ENCODE data around the gene FRMD4A.

DNA sequence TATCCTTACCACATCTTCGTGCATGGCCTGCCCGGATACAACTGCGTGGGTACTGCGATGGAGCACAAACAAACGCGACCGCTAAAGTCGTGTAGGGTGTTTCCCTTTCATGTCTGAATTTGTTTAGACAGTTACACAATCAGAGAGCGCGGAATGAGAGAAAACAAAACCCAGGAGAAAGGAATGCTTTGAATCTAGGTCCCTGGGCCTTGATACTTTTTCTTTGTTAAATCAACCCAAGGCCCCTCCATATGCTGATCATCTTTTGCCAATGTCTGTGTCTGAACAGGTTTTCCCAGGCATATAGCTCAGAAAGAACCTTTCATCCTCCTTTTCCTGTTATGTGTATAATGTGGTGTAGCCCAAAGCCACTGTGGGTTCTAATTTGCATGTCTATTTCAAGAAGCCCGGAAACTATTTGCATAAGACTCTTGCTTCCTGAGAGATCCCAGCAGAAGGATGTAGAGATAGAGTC, 145.8 kb downstream of the FRMD4A start:
- TF ChIP-seq, protein P1, sequence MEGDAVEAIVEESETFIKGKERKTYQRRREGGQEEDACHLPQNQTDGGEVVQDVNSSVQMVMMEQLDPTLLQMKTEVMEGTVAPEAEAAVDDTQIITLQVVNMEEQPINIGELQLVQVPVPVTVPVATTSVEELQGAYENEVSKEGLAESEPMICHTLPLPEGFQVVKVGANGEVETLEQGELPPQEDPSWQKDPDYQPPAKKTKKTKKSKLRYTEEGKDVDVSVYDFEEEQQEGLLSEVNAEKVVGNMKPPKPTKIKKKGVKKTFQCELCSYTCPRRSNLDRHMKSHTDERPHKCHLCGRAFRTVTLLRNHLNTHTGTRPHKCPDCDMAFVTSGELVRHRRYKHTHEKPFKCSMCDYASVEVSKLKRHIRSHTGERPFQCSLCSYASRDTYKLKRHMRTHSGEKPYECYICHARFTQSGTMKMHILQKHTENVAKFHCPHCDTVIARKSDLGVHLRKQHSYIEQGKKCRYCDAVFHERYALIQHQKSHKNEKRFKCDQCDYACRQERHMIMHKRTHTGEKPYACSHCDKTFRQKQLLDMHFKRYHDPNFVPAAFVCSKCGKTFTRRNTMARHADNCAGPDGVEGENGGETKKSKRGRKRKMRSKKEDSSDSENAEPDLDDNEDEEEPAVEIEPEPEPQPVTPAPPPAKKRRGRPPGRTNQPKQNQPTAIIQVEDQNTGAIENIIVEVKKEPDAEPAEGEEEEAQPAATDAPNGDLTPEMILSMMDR (IDR thresholded peaks at IDR 0.05): no peak
- no peak for TF ChIP-seq POLR2A (IDR thresholded peaks at IDR 0.05)
